ENCODE measurements around the gene ABCC4. TPM values are rescaled to one million over a fixed set of nuclear protein-coding genes. Genes with fewer than 3 reads are reported as not detected.

ABCC4 gene
- total RNA-seq, 2 experiments from 2014 or later: 6.4 to 7.7 TPM

DNA sequence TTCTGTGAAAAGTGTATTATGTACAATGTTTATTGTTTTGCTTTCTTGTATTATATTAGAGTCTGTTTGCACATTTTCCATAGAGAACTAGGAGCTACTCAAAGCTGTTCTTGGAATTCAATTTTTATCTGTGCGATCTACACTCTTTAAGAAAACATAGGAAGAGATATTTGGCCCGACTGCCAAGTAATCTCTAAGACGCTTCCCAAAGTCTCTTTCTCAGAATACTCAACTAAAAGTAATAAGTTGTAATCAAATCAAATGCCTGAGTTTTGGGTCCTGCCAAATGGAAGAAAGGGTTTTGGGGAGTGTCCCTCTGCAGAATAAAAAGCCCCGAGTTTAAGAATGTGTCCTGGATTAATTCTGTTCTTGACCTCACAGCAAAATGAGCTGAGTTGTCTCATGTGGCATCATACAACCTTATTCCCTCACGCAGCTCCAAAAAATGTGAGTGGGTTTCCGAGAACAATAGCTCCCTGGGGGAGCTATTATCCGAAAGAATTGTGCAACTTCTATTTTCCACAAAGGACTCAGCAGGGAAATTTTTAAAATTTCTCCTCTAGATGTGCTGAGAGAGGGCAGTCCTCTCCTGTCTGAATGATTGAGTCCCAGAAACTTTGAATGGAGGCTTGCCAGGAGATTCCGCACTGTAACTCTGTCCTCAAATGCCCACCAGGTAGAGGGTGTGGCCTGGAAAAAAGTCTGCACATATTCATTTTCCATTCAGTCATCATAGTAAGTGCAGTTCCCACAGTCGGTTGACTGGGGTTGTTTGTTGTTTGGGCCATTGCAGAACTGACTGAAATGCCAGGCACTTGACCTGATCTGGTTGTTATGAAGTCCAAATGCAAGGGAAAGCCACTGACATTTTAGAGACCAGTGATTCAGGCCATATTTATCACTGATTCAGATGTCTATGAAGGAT lies 309.0 kb downstream of the ABCC4 start:
- H3K27ac Mint-ChIP-seq: no peak overlapping the region
- ATAC-seq: no peak
- no peak for DNase-seq
- no peak overlapping the region for H3K4me3 Mint-ChIP-seq
- peaks cover 22% of the 10 kb centered on the region for H3K27me3 Mint-ChIP-seq
- no peaks in the 10 kb centered on the region for H3K36me3 Mint-ChIP-seq
- H3K4me1 Mint-ChIP-seq: no peaks in the 10 kb centered on the region
- no peaks in the 10 kb centered on the region for H3K9me3 Mint-ChIP-seq (ENCODE audit: low read depth)
- CTCF ChIA-PET: no interaction called here

DNA sequence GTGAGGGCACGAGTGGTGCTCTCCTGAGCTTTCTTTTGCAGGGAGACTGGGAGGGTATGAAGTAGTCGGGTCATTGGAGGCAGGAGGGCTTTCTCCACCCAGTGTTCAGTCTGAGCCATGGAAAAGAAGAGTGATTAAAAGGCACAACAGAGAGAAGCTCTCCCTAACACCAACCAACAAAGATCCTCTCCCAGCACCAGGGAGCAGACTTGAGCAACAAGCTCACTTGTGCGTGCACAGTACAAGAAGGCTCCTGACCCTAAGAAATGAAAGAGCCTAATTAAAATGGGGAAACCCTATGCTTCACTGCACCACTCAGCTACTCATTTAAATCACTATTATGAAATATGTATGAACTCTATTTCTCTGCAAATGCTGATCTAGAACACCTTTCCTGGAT lies 312.6 kb downstream of the ABCC4 start:
- ATAC-seq: no peak
- no peak overlapping the region for H3K27ac Mint-ChIP-seq
- H3K9me3 Mint-ChIP-seq (ENCODE audit: low read depth): no peaks in the 10 kb centered on the region
- no peak for DNase-seq
- CTCF ChIA-PET: interaction anchor here (1.0 to 1.3 kb wide), 3 partner anchors 20 to 554 kb away, joined by 3 read pairs; no protein-coding TSS in a partner anchor
- H3K4me1 Mint-ChIP-seq: no peaks in the 10 kb centered on the region
- no peaks in the 10 kb centered on the region for H3K36me3 Mint-ChIP-seq
- peaks cover 13% of the 10 kb centered on the region for H3K27me3 Mint-ChIP-seq
- no peak overlapping the region for H3K4me3 Mint-ChIP-seq

DNA sequence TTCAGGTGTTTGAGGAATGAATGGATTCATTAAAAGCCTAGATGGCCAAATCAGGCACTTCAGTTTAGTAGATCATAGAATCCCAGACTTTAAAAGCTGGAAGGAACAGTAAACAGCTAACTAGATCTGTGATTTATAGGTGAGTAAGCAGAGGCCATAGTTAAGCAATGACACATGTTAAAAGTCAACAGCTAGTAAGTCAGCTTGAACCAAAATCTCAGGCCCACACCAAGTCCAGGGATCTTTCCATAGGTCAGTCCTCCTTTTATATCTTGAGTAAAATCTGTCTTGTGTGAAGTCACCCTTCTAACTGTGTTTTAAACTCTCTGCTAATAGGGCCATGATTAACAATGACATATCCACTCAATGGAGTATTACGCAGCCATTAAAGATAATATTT lies 313.4 kb downstream of the ABCC4 start:
- Mint-ChIP-seq H3K4me1 (no peaks in the 10 kb centered on the region), H3K36me3 (no peaks in the 10 kb centered on the region), H3K4me3 (no peak overlapping the region), H3K27ac (no peak overlapping the region), H3K9me3 (ENCODE audit: low read depth) (no peaks in the 10 kb centered on the region), H3K27me3 (peaks cover 14% of the 10 kb centered on the region)
- CTCF ChIA-PET: interaction anchor here (1.3 kb wide), 1 partner anchor 20 kb away, joined by 3 read pairs; no protein-coding TSS in a partner anchor
- ATAC-seq (no peak), DNase-seq (no peak)

- peaks cover 14% of the 10 kb centered on the region for H3K27me3 Mint-ChIP-seq
- H3K27ac Mint-ChIP-seq: no peak overlapping the region
- CTCF ChIA-PET: no interaction called here
- H3K36me3 Mint-ChIP-seq: no peaks in the 10 kb centered on the region
- no peaks in the 10 kb centered on the region for H3K9me3 Mint-ChIP-seq (ENCODE audit: low read depth)
- H3K4me1 Mint-ChIP-seq: no peaks in the 10 kb centered on the region
- ATAC-seq (no peak), DNase-seq (no peak)
- H3K4me3 Mint-ChIP-seq: no peak overlapping the region
Measured at GRCh38 chr13:94987081-94987480, 314.2 kb downstream of the ABCC4 start.

DNA sequence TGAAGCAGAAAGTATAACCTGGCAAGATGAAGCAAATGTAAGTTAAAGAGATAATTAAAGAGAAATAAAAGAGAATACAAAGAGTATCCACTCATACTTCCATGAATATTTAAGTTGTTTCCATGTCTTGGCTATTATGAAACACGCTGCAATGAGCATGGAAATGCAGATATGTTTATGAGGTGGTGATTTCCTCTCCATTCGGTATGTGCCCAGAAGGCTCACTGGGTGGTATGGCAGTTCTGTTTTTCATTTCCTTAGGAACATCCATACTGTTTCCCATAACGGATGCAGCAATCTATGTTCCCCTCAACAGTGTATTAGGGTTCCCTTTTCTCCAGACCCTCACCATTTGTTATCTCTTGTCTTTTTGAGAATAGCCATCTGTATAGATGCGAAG lies 316.3 kb downstream of the ABCC4 start:
- Mint-ChIP-seq H3K9me3 (ENCODE audit: low read depth) (no peaks in the 10 kb centered on the region), H3K4me1 (no peaks in the 10 kb centered on the region), H3K27me3 (peaks cover 2% of the 10 kb centered on the region), H3K27ac (no peak overlapping the region), H3K36me3 (no peaks in the 10 kb centered on the region), H3K4me3 (no peak overlapping the region)
- ATAC-seq (no peak), DNase-seq (no peak)
- CTCF ChIA-PET: no interaction called here

DNA sequence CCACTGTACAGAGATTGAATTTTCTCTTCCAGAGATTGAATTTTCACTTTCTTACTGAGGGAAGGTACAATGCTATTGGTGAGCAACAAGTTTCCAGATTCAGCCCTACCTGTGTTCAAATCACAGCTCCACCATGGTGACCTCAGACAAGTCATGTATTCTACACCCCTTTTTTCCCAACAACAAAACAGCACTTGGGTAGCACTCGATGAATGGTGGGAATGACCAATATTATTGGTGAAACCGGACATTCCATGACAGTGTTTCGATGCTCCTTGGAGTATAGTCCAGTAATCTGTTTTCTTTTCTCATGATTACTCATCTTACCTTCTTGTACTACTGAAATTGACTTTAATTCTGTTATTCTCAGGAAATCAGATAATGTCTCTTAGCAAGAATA lies 322.7 kb downstream of the ABCC4 start:
- no peak overlapping the region for H3K27ac Mint-ChIP-seq
- peaks cover 11% of the 10 kb centered on the region for H3K27me3 Mint-ChIP-seq
- H3K4me1 Mint-ChIP-seq: no peaks in the 10 kb centered on the region
- no peak overlapping the region for H3K4me3 Mint-ChIP-seq
- CTCF ChIA-PET: no interaction called here
- H3K36me3 Mint-ChIP-seq: no peaks in the 10 kb centered on the region
- ATAC-seq (no peak), DNase-seq (no peak)
- H3K9me3 Mint-ChIP-seq (ENCODE audit: low read depth): no peaks in the 10 kb centered on the region

DNA sequence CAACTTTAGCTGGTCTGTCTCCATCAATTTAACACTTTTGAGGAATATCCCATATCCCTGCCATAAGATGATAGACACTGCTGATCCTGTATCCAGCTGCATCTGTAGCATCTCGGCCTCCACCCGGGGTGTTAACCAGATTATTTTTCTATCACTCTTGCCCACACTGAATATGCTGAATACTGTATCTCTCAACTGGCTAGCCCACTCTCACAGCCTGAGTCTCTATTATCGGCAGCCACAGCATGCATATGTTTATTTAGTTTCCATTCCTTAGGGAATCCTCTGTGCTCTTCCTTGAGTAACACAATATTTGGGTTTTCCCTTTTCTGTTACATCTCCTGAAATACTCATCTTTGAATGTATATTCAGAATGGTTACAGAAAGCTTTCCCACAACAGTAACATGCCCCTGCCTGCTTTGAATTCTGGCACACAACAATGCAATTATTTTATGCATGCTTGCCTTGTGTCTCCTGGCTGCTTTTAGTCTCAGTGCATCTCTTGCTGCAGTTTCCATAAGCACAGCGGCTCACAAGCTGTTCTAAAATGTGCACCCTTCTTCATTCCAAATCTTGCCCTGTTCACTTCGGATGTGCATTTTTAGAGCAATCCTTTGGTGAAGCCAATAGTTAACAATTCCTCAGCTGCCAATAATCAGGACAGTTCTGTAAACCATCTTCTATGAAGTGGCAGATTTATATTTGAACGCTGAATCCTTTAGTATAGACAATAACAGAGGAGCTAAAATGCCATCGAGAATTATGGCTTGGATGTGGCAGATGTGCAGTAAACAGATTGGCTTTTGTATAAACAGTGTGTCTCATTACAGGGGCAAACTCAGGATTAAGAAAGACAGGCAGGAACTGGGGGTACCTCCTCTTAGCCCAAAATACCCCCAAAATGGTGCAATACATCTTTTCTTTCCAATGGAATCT lies 327.0 kb downstream of the ABCC4 start:
- H3K4me1 Mint-ChIP-seq: no peaks in the 10 kb centered on the region
- CTCF ChIA-PET: no interaction called here
- H3K4me3 Mint-ChIP-seq: no peak overlapping the region
- H3K27ac Mint-ChIP-seq: no peak overlapping the region
- H3K9me3 Mint-ChIP-seq (ENCODE audit: low read depth): no peaks in the 10 kb centered on the region
- ATAC-seq (no peak), DNase-seq (no peak)
- H3K27me3 Mint-ChIP-seq: peaks cover 21% of the 10 kb centered on the region
- H3K36me3 Mint-ChIP-seq: no peaks in the 10 kb centered on the region

GRCh38 chr13:94972262-94972661 lies 329.0 kb downstream of the ABCC4 start:
- no peak overlapping the region for H3K4me3 Mint-ChIP-seq

More at GRCh38 chr13:94972262-94972661, 329.0 kb downstream of the ABCC4 start:
- no peaks in the 10 kb centered on the region for H3K9me3 Mint-ChIP-seq (ENCODE audit: low read depth)
- DNase-seq: no peak
- H3K4me1 Mint-ChIP-seq: peaks cover under 1% of the 10 kb centered on the region
- CTCF ChIA-PET: no interaction called here
- no peak overlapping the region for H3K27ac Mint-ChIP-seq
- H3K27me3 Mint-ChIP-seq: peaks cover 32% of the 10 kb centered on the region
- ATAC-seq: no peak
- no peaks in the 10 kb centered on the region for H3K36me3 Mint-ChIP-seq
